Neural progenitor cell (in vitro differentiated cells): ENCODE measurements around the gene CHRNA1. TPM values are rescaled to one million over a fixed set of nuclear protein-coding genes. Genes with fewer than 3 reads are reported as not detected.
A peak's percentile ranks its signal among the peaks of the same experiment; 100 is the strongest.

ENCODE experiments used
- DNase-seq: peaks from one replicate; pipeline ENCODE4 v3.0.0-alpha.2; 2016; ENCODE audit warnings: low spot score
- H2AFZ ChIP-seq: fragments of 200-600 bp; sonication (generic); replicated peaks from 2 replicates; pipeline ENCODE4 v1.6.1; 2016; ENCODE audit warnings: antibody characterized with exemption
- H3F3A ChIP-seq: fragments of 200-600 bp; sonication (generic); 2 replicates; pipeline ENCODE4 v1.6.1; 2016; ENCODE audit warnings: antibody characterized with exemption, low read depth
- H3K27ac ChIP-seq: fragments of 200-600 bp; sonication (generic); 2 replicates; pipeline ENCODE4 v1.5.1; 2016; ENCODE audit warnings: mild to moderate bottlenecking
- H3K27me3 ChIP-seq: fragments of 200-600 bp; sonication (generic); 2 replicates; pipeline ENCODE4 v1.6.1; 2016; ENCODE audit warnings: mild to moderate bottlenecking, moderate library complexity
- H3K36me3 ChIP-seq: fragments of 200-600 bp; sonication (generic); 2 replicates; pipeline ENCODE4 v1.5.1; 2016
- H3K4me1 ChIP-seq: fragments of 200-600 bp; sonication (generic); 2 replicates; pipeline ENCODE4 v1.6.1; 2016; ENCODE audit warnings: mixed run types
- H3K4me2 ChIP-seq: fragments of 200-600 bp; sonication (generic); 2 replicates; pipeline ENCODE4 v1.6.1; 2016
- H3K4me3 ChIP-seq: fragments of 200-600 bp; sonication (generic); 2 replicates; pipeline ENCODE4 v1.5.1; 2016
- H3K79me2 ChIP-seq: fragments of 200-600 bp; sonication (generic); 2 replicates; pipeline ENCODE4 v1.6.1; 2016; ENCODE audit warnings: low read depth
- H3K9ac ChIP-seq: fragments of 200-600 bp; sonication (generic); 2 replicates; pipeline ENCODE4 v1.6.1; 2016
- H3K9me3 ChIP-seq: fragments of 200-600 bp; sonication (generic); 2 replicates; pipeline ENCODE4 v1.5.1; 2016; ENCODE audit warnings: low read depth
- H4K20me1 ChIP-seq: fragments of 200-600 bp; sonication (generic); 2 replicates; pipeline ENCODE4 v1.6.1; 2016; ENCODE audit warnings: low read depth
- H3K27ac Mint-ChIP-seq: 3 replicates; pipeline ENCODE4 v1.8.0; 2021; ENCODE audit warnings: mixed read lengths
- H3K27me3 Mint-ChIP-seq: 2 replicates; pipeline ENCODE4 v1.8.0; 2022; ENCODE audit warnings: low read depth, mild to moderate bottlenecking, inconsistent platforms, moderate library complexity, mixed read lengths; ENCODE audit not compliant: insufficient read depth
- H3K36me3 Mint-ChIP-seq: 3 replicates; pipeline ENCODE4 v1.8.0; 2021; ENCODE audit warnings: mixed read lengths
- H3K4me1 Mint-ChIP-seq: 3 replicates; pipeline ENCODE4 v1.8.0; 2021; ENCODE audit warnings: mixed read lengths
- H3K4me3 Mint-ChIP-seq: 3 replicates; pipeline ENCODE4 v1.8.0; 2021; ENCODE audit warnings: mild to moderate bottlenecking, moderate library complexity, mixed read lengths
- H3K9me3 Mint-ChIP-seq: 3 replicates; pipeline ENCODE4 v1.8.0; 2020; ENCODE audit warnings: mixed read lengths
- CTCF ChIP-seq: fragments of 200-600 bp; sonication (generic); IDR thresholded peaks from 2 replicates; pipeline ENCODE4 v1.5.1; 2017; ENCODE audit warnings: antibody characterized with exemption, mild to moderate bottlenecking
- EZH2 ChIP-seq: fragments of 200-600 bp; sonication (generic); IDR thresholded peaks from 2 replicates; pipeline ENCODE4 v1.6.1; 2017; ENCODE audit warnings: antibody characterized with exemption, mild to moderate bottlenecking, moderate library complexity
- EZH2phosphoT487 ChIP-seq: fragments of 200-600 bp; sonication (generic); IDR thresholded peaks from 2 replicates; pipeline ENCODE4 v1.6.1; 2017; ENCODE audit warnings: antibody characterized with exemption
- total RNA-seq: library from RNA; depleted of rRNA; stranded (reverse); fragments of >200 nt; gene quantifications from 2 replicates; pipeline ENCODE4 v1.2.3, GENCODE V29; 2015; ENCODE audit warnings: low replicate concordance

CHRNA1 gene
- total RNA-seq, 1 donor from 2014 or later = 0.11 TPM

- H3F3A ChIP-seq = no peaks in the 10 kb centered on the region
- H3K27ac ChIP-seq = no peak overlapping the region
- TF ChIP-seq EZH2 = no peak
- no peak for TF ChIP-seq EZH2phosphoT487
- no peak for TF ChIP-seq CTCF
- H3K9me3 Mint-ChIP-seq = no peaks in the 10 kb centered on the region
- H3K36me3 Mint-ChIP-seq = no peaks in the 10 kb centered on the region
- no peaks in the 10 kb centered on the region for H3K27me3 ChIP-seq
- H2AFZ ChIP-seq = no peak overlapping the region
- H3K36me3 ChIP-seq = no peaks in the 10 kb centered on the region
- no peak overlapping the region for H3K4me3 Mint-ChIP-seq
- H3K4me2 ChIP-seq = no peak overlapping the region
- peaks cover 2% of the 10 kb centered on the region for H3K27me3 Mint-ChIP-seq
- H4K20me1 ChIP-seq = no peaks in the 10 kb centered on the region
- H3K4me1 Mint-ChIP-seq = peaks cover 13% of the 10 kb centered on the region
- no peak for DNase-seq
- H3K9ac ChIP-seq = no peak overlapping the region
- no peaks in the 10 kb centered on the region for H3K79me2 ChIP-seq
- H3K4me3 ChIP-seq = no peak overlapping the region
- H3K4me1 ChIP-seq = peaks cover 5% of the 10 kb centered on the region
- H3K27ac Mint-ChIP-seq = peak overlapping the region; percentile 30
- H3K9me3 ChIP-seq = no peaks in the 10 kb centered on the region
Measured at GRCh38 chr2:174760845-174761473, 3.3 kb downstream of the CHRNA1 start.

DNA sequence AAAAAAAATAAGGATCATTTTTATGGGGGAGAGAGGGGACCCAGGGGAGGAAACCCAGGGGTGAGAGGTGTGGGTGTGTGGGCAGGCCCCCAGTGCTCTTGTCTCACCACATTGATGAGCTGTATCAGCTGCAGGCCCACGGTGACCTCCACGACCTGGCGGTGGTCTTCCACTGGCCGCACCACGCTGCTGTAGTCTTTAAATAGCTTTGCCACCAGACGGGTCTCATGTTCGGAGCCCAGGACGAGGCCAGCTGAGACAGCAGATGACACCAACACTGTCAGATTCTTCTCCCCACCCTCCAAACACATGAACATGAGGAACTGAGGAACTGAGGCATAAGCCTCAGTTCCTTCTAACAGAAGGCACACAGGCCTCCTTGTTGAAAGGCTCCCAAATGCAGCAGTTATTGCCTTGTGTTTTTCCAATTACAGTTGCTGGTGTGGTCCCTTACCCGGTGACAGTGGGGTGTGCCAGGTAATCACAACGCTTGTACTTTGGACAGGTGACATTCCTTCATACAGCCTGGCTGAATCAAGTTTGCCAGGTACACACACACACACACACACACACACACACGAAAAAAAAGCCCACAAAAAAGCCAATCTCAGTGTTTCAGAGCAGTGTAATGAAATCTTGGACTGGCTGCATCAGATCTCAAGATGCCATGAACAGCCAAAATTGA is 4.7 kb downstream of the CHRNA1 start:
- Histone ChIP-seq H3K9ac (no peak overlapping the region), H3K27me3 (no peaks in the 10 kb centered on the region), H3K27ac (no peak overlapping the region), H3K9me3 (no peaks in the 10 kb centered on the region), H3K4me3 (no peak overlapping the region), H4K20me1 (no peaks in the 10 kb centered on the region), H3F3A (no peaks in the 10 kb centered on the region), H2AFZ (no peak overlapping the region), H3K4me1 (peaks cover 5% of the 10 kb centered on the region), H3K79me2 (no peaks in the 10 kb centered on the region), H3K4me2 (no peak overlapping the region), H3K36me3 (no peaks in the 10 kb centered on the region)
- Mint-ChIP-seq H3K36me3 (no peaks in the 10 kb centered on the region), H3K27me3 (peaks cover 2% of the 10 kb centered on the region), H3K27ac (no peak overlapping the region), H3K4me1 (peaks cover 8% of the 10 kb centered on the region), H3K4me3 (no peak overlapping the region), H3K9me3 (no peaks in the 10 kb centered on the region)
- no peak for DNase-seq
- TF ChIP-seq EZH2phosphoT487 (no peak), EZH2 (no peak), CTCF (no peak)

DNA sequence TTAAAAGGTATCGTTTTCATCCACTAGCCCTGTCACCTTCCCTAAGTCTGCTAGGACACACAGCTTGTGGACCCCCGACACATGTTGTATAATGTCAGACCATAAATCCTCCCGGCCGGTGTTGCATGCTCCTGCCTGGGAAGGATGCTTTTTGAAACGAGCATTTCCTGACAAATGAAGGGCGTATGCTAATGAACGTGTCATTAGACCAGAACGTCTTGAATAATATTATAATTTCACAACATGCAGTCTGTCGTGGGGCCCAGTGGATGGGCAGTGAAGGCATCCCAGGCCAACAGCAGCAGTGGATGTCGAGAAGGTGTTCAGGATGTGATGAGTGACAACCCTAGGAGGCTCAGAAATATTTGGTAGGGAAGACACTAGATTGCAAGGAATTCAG is 7.5 kb downstream of the CHRNA1 start:
- DNase-seq = no peak
- no peak overlapping the region for H3K4me2 ChIP-seq
- H3K4me3 ChIP-seq = no peak overlapping the region
- Mint-ChIP-seq H3K9me3 (no peaks in the 10 kb centered on the region), H3K27me3 (peaks cover 2% of the 10 kb centered on the region), H3K36me3 (no peaks in the 10 kb centered on the region), H3K27ac (no peak overlapping the region), H3K4me1 (peaks cover 1% of the 10 kb centered on the region), H3K4me3 (no peak overlapping the region)
- H3K9me3 ChIP-seq = no peaks in the 10 kb centered on the region
- no peak overlapping the region for H3K9ac ChIP-seq
- H3K27me3 ChIP-seq = no peaks in the 10 kb centered on the region
- H3K36me3 ChIP-seq = no peaks in the 10 kb centered on the region
- H3F3A ChIP-seq = no peaks in the 10 kb centered on the region
- H2AFZ ChIP-seq = no peak overlapping the region
- H3K27ac ChIP-seq = no peak overlapping the region
- H3K79me2 ChIP-seq = no peaks in the 10 kb centered on the region
- no peak for TF ChIP-seq CTCF
- no peak for TF ChIP-seq EZH2phosphoT487
- no peak for TF ChIP-seq EZH2
- no peaks in the 10 kb centered on the region for H4K20me1 ChIP-seq
- no peaks in the 10 kb centered on the region for H3K4me1 ChIP-seq
